ENCODE measurements around the gene PKP2.

DNA sequence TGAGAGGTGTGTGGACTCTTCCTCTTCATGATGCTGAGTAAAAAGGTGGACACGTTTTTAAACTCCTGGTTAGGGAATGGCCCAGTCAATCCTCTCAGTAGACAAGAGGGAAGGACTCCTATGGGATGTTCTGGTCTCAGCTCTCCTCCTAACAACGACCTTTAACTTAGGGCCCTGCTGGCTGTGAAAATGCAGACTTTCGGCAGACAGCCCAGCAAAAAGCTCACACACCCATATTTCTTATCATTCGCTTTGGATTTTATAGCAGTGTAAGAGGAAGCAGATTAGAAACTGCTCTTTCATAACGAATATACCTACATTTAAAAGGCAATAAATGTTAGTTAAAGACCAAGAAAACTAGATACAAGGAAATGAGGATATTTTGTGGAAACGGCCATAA lies 122.9 kb downstream of the PKP2 start:
- no peak for TF ChIP-seq ZFP3 (CRISPR knock-in tag; IDR thresholded peaks at IDR 0.05)
- TF ChIP-seq, protein P1, sequence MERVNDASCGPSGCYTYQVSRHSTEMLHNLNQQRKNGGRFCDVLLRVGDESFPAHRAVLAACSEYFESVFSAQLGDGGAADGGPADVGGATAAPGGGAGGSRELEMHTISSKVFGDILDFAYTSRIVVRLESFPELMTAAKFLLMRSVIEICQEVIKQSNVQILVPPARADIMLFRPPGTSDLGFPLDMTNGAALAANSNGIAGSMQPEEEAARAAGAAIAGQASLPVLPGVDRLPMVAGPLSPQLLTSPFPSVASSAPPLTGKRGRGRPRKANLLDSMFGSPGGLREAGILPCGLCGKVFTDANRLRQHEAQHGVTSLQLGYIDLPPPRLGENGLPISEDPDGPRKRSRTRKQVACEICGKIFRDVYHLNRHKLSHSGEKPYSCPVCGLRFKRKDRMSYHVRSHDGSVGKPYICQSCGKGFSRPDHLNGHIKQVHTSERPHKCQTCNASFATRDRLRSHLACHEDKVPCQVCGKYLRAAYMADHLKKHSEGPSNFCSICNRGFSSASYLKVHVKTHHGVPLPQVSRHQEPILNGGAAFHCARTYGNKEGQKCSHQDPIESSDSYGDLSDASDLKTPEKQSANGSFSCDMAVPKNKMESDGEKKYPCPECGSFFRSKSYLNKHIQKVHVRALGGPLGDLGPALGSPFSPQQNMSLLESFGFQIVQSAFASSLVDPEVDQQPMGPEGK (CRISPR knock-in tag; IDR thresholded peaks at IDR 0.05; ENCODE audit: borderline replicate concordance), result no peak
